Gastrocnemius medialis (tissue), 4 donors: ENCODE results near the gene DBF4B. TPM values are rescaled to one million over a fixed set of nuclear protein-coding genes. Genes with fewer than 3 reads are reported as not detected.
A peak's percentile ranks its signal among the peaks of the same experiment; 100 is the strongest.

ENCODE experiments used
- ATAC-seq, 2 donors: fragments of 150-250 bp; one replicate each; pipeline ENCODE4 v1.9.1; 2016
- DNase-seq, 2 donors: peaks; one replicate each; pipeline ENCODE4 v3.0.0-alpha.2; 2019
- H3K27ac ChIP-seq, 4 donors: fragments of 200-600 bp; sonication (generic); 1 replicate in 1 of 4; 2 replicates in 3 of 4; pipeline ENCODE4 v1.5.1; 2016 to 2018; ENCODE audit warnings: mild to moderate bottlenecking in 2 of 4, moderate library complexity in 1 of 4
- H3K27me3 ChIP-seq, 3 donors: fragments of 200-600 bp; sonication (generic) in 2 of 3; 1 replicate in 1 of 3; 2 replicates in 2 of 3; pipeline versions ENCODE4 v1.5.1 to v1.6.0; 2016 to 2019; ENCODE audit warnings: mild to moderate bottlenecking in 1 of 3, moderate library complexity in 1 of 3
- H3K36me3 ChIP-seq, 2 donors: fragments of 200-600 bp; sonication (generic) in 1 of 2; one replicate each; pipeline ENCODE4 v1.5.1; 2017 to 2018
- H3K4me1 ChIP-seq, 2 donors: fragments of 200-600 bp; sonication (generic) in 1 of 2; one replicate each; pipeline ENCODE4 v1.5.1; 2016 to 2017; ENCODE audit warnings: mild to moderate bottlenecking in 2 of 2
- H3K4me3 ChIP-seq, 4 donors: fragments of 200-600 bp; sonication (generic) in 3 of 4; 1 replicate in 1 of 4; 2 replicates in 3 of 4; pipeline ENCODE4 v1.5.1; 2016 to 2019; ENCODE audit warnings: mild to moderate bottlenecking in 2 of 4
- H3K9me3 ChIP-seq, 3 donors: fragments of 200-600 bp; sonication (generic) in 2 of 3; 1 replicate in 1 of 3; 2 replicates in 2 of 3; pipeline ENCODE4 v1.5.1; 2016 to 2019
- POLR2A ChIP-seq, 2 donors: fragments of 450-650 bp; IDR thresholded peaks; one replicate each; pipeline ENCODE4 v1.6.1; 2017; ENCODE audit warnings: antibody characterized with exemption in 2 of 2, mild to moderate bottlenecking in 2 of 2, moderate library complexity in 2 of 2
- in situ Hi-C, 4 donors: fragments of 200-750 bp; cut with MboI; loops; one replicate each; pipeline versions ENCODE4 v1.15.0 to v1.8.0; 2017; ENCODE audit warnings: low sequenced_read_pairs in 4 of 4
- intact Hi-C: fragments of 100-400 bp; cut with DNase I; formaldehyde crosslinking; loops from one replicate; pipeline ENCODE4 v1.15.1; 2023; ENCODE audit warnings: low total_unique reads
- total RNA-seq, 4 donors: library from RNA; depleted of rRNA; stranded (reverse); fragments of >200 nt; gene quantifications; one replicate each; pipeline versions ENCODE4 v1.1.0 to v1.2.3, GENCODE V29; 2016
- TF ChIP-seq, protein P1 (sequence below), 5 experiments: fragments of 450-650 bp in 3 of 5; fragments of 200-600 bp in 2 of 5; sonication (generic) in 2 of 5; IDR thresholded peaks in 4 of 5; conservative IDR thresholded peaks in 1 of 5; 1 replicate in 4 of 5; 2 replicates in 1 of 5; pipeline ENCODE4 v1.5.1; 2016 to 2019; ENCODE audit warnings: antibody characterized with exemption in 5 of 5, mild to moderate bottlenecking in 3 of 5, moderate library complexity in 3 of 5

Gene DBF4B
- total RNA-seq, 4 donors from 2014 or later, result 0.63 to 2.9 (median 1.7) TPM

DNA sequence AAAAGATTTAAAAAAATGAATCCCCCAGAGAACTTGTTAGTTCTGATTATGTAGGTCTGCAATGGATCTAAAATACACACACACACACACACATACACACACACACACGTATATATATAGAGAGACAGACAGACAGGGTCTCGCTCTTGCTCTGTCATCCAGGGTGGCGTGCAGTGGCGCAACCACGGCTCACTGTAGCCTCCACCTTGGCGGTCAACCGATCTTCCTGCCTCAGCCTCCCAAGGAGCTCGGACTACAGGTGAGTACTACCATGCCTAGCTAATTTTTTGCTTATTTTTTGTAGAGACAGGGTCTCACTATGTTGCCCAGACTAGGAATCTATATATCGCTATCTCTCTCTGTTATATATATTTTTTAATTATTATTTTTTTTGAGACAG lies 88.3 kb downstream of the DBF4B start:
- in situ Hi-C loops, result loop anchor here in 1 of 4 donors (25.0 kb wide), 1 partner anchor 216 kb away; no protein-coding TSS in a partner anchor
- no peak for DNase-seq
- H3K36me3 ChIP-seq, result no peaks in the 10 kb centered on the region
- intact Hi-C loops, result no loop called here
- H3K27ac ChIP-seq, result peak overlapping the region in 1 of 4 donors; percentile 46
- no peak for ATAC-seq
- H3K4me3 ChIP-seq, result no peak overlapping the region
- H3K4me1 ChIP-seq, result peaks cover 12 to 14% of the 10 kb centered on the region in 2 donors
- H3K9me3 ChIP-seq, result no peaks in the 10 kb centered on the region
- H3K27me3 ChIP-seq, result no peaks in the 10 kb centered on the region
- TF ChIP-seq, protein P1, sequence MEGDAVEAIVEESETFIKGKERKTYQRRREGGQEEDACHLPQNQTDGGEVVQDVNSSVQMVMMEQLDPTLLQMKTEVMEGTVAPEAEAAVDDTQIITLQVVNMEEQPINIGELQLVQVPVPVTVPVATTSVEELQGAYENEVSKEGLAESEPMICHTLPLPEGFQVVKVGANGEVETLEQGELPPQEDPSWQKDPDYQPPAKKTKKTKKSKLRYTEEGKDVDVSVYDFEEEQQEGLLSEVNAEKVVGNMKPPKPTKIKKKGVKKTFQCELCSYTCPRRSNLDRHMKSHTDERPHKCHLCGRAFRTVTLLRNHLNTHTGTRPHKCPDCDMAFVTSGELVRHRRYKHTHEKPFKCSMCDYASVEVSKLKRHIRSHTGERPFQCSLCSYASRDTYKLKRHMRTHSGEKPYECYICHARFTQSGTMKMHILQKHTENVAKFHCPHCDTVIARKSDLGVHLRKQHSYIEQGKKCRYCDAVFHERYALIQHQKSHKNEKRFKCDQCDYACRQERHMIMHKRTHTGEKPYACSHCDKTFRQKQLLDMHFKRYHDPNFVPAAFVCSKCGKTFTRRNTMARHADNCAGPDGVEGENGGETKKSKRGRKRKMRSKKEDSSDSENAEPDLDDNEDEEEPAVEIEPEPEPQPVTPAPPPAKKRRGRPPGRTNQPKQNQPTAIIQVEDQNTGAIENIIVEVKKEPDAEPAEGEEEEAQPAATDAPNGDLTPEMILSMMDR (IDR thresholded peaks at IDR 0.05 in 4 of 5, conservative IDR thresholded peaks at IDR 0.05 in 1 of 5), result no peak
- TF ChIP-seq POLR2A (IDR thresholded peaks at IDR 0.05), result no peak

DNA sequence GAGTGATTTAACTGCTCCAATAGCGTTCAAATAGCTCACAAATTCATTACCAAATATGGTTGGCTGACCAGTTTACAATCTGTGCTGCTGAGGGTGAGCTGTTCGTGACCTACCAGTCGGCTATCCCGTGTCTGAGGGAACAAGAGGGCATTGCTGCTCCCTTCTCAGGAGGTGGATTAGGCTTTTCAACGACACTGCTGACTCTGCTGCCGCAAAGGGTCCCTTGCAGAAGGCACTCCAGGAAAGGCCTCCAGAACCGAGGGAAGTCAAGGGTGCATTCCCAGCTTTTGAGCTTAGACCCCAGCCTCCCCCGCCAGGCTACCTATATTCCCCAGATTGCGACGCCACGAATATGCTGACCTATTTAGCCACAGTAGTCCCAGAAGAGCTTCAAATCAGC lies 89.3 kb downstream of the DBF4B start:
- in situ Hi-C loops, result loop anchor here in 1 of 4 donors (25.0 kb wide), 1 partner anchor 214 kb away; no protein-coding TSS in a partner anchor
- Histone ChIP-seq H3K9me3 (no peaks in the 10 kb centered on the region), H3K36me3 (no peaks in the 10 kb centered on the region), H3K4me1 (peaks cover 12 to 14% of the 10 kb centered on the region in 2 donors), H3K27me3 (no peaks in the 10 kb centered on the region), H3K27ac (peak overlapping the region in 1 of 4 donors; percentile 46), H3K4me3 (no peak overlapping the region)
- DNase-seq (no peak), ATAC-seq (no peak)
- TF ChIP-seq, protein P1 (IDR thresholded peaks at IDR 0.05 in 4 of 5, conservative IDR thresholded peaks at IDR 0.05 in 1 of 5), result no peak
- no peak for TF ChIP-seq POLR2A (IDR thresholded peaks at IDR 0.05)
- intact Hi-C loops, result no loop called here

DNA sequence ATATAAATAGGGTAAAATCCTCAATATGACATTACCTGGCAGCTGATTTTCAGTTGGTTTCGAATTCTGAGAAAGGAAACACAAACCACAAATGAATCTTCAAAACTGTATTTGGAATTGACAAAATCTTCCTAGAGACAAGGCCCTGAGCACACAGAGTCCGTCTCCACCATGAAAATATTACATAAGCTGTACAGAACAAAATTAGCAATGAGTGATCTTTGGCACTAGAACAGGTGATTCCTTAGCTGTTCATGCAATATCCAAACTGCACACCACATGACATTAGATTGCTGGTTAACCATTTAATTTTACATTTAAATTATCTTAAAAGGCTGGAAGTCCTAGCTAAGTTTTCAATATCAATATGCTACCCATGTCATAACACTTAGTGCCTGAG lies 89.9 kb downstream of the DBF4B start:
- TF ChIP-seq, protein P1 (IDR thresholded peaks at IDR 0.05 in 4 of 5, conservative IDR thresholded peaks at IDR 0.05 in 1 of 5), result no peak
- TF ChIP-seq POLR2A (IDR thresholded peaks at IDR 0.05), result no peak
- DNase-seq (no peak), ATAC-seq (no peak)
- no peaks in the 10 kb centered on the region for H3K27me3 ChIP-seq
- in situ Hi-C loops (loop anchor here in 1 of 4 donors (25.0 kb wide), 1 partner anchor 214 kb away; no protein-coding TSS in a partner anchor), intact Hi-C loops (no loop called here)
- peaks cover 12 to 14% of the 10 kb centered on the region in 2 donors for H3K4me1 ChIP-seq
- H3K4me3 ChIP-seq, result no peak overlapping the region
- H3K27ac ChIP-seq, result peak overlapping the region in 1 of 4 donors; percentile 28
- H3K36me3 ChIP-seq, result no peaks in the 10 kb centered on the region
- no peaks in the 10 kb centered on the region for H3K9me3 ChIP-seq

Other genes starting within 250 kb of the DBF4B start
- 10 to 100 TPM; 39.9 to 75.1 (median 50.8) TPM for gene GPATCH8, start 205.3 kb upstream of the DBF4B start, total RNA-seq
- under 1 TPM in 3 of 4 donors, not detected in 1; 0.31 to 0.68 (median 0.58) TPM for gene FZD2, start 151.2 kb upstream of the DBF4B start, total RNA-seq
- not detected for gene MEIOC, start 52.2 kb upstream of the DBF4B start, total RNA-seq
- gene CCDC43, start 18.9 kb upstream of the DBF4B start, total RNA-seq, result 10 to 100 TPM; 44.3 to 54.3 (median 51.5) TPM
- gene ADAM11, start 50.3 kb downstream of the DBF4B start, total RNA-seq, result under 1 TPM in 2 of 4 donors, not detected in 2; 0.04 to 0.36 TPM
- gene GJC1, start 121.6 kb downstream of the DBF4B start, total RNA-seq, result 1 to 10 TPM; 2.1 to 9.2 (median 4.6) TPM
- 1 to 10 TPM; 1.8 to 6.6 (median 4.4) TPM for gene HIGD1B, start 139.2 kb downstream of the DBF4B start, total RNA-seq
- 100 to 1,000 TPM in 1 of 4 donors, 10 to 100 TPM in 3; 65.0 to 116 (median 81.3) TPM for gene EFTUD2, start 190.8 kb downstream of the DBF4B start, total RNA-seq
- gene GFAP, start 206.8 kb downstream of the DBF4B start, total RNA-seq, result not detected
- gene KIF18B, start 239.1 kb downstream of the DBF4B start, total RNA-seq, result 1 to 10 TPM in 1 of 4 donors, under 1 TPM in 1, not detected in 2; 0.09 to 1.7 TPM